ENCODE data around the gene RAP1A.
A peak's percentile ranks its signal among the peaks of the same experiment; 100 is the strongest.

The RAP1A gene

GRCh38 chr1:111656086-111657017 is 36.8 kb downstream of the RAP1A start:
- Histone ChIP-seq H3K36me3 (ENCODE audit: control insufficient read depth, low read length) (peaks cover 18% of the 10 kb centered on the region; the same call in 1 of the 2 replicates), H3F3A (ENCODE audit: control insufficient read depth, insufficient read depth) (peaks cover 11% of the 10 kb centered on the region; the same call in 1 of the 2 replicates), H3K9me2 (replicated peaks; ENCODE audit: control insufficient read depth, low read length) (no peaks in the 10 kb centered on the region), H3K79me2 (ENCODE audit: control insufficient read depth, low read length) (peaks cover 95% of the 10 kb centered on the region), H3K27me3 (ENCODE audit: control insufficient read depth, low read length) (no peaks in the 10 kb centered on the region), H3K4me1 (ENCODE audit: control insufficient read depth, low read length) (peaks cover 3% of the 10 kb centered on the region; the same call in 1 of the 2 replicates), H3K9me3 (ENCODE audit: control insufficient read depth, insufficient read depth, low read length) (no peaks in the 10 kb centered on the region), H3K27ac (ENCODE audit: low read depth, low read length) (no peak overlapping the region), H3K4me2 (ENCODE audit: low read length) (no peak overlapping the region), H4K20me1 (ENCODE audit: control insufficient read depth, insufficient read depth, low read depth, low read length) (peaks cover 13% of the 10 kb centered on the region; the same call in 1 of the 2 replicates), H3K4me3 (ENCODE audit: low read length) (no peak overlapping the region)
- no peak for TF ChIP-seq EZH2phosphoT487 (IDR thresholded peaks at IDR 0.05; ENCODE audit: borderline replicate concordance, low read length)
- TF ChIP-seq CTCF (IDR thresholded peaks at IDR 0.05; ENCODE audit: low read depth, low read length, poor library complexity, severe bottlenecking), result peak; percentile 59

GRCh38 chr1:111658622-111659021 is 39.0 kb downstream of the RAP1A start:
- no peak overlapping the region for H3K4me2 ChIP-seq (ENCODE audit: low read length)
- H3F3A ChIP-seq (ENCODE audit: control insufficient read depth, insufficient read depth), result peaks cover 11% of the 10 kb centered on the region
- H3K79me2 ChIP-seq (ENCODE audit: control insufficient read depth, low read length), result peaks cover 96% of the 10 kb centered on the region
- peaks cover 9% of the 10 kb centered on the region; the same call in 1 of the 2 replicates for H4K20me1 ChIP-seq (ENCODE audit: control insufficient read depth, insufficient read depth, low read depth, low read length)
- no peak overlapping the region for H3K27ac ChIP-seq (ENCODE audit: low read depth, low read length)
- peaks cover 3% of the 10 kb centered on the region; the same call in 1 of the 2 replicates for H3K4me1 ChIP-seq (ENCODE audit: control insufficient read depth, low read length)
- no peaks in the 10 kb centered on the region for H3K9me3 ChIP-seq (ENCODE audit: control insufficient read depth, insufficient read depth, low read length)
- TF ChIP-seq EZH2phosphoT487 (IDR thresholded peaks at IDR 0.05; ENCODE audit: borderline replicate concordance, low read length), result no peak
- no peak for TF ChIP-seq CTCF (IDR thresholded peaks at IDR 0.05; ENCODE audit: low read depth, low read length, poor library complexity, severe bottlenecking)
- H3K4me3 ChIP-seq (ENCODE audit: low read length), result no peak overlapping the region
- no peaks in the 10 kb centered on the region for H3K9me2 ChIP-seq (replicated peaks; ENCODE audit: control insufficient read depth, low read length)
- peaks cover 21% of the 10 kb centered on the region for H3K36me3 ChIP-seq (ENCODE audit: control insufficient read depth, low read length)
- H3K27me3 ChIP-seq (ENCODE audit: control insufficient read depth, low read length), result no peaks in the 10 kb centered on the region

- no peak for TF ChIP-seq CTCF (IDR thresholded peaks at IDR 0.05; ENCODE audit: low read depth, low read length, poor library complexity, severe bottlenecking)
- TF ChIP-seq EZH2phosphoT487 (IDR thresholded peaks at IDR 0.05; ENCODE audit: borderline replicate concordance, low read length), result no peak
- H3F3A ChIP-seq (ENCODE audit: control insufficient read depth, insufficient read depth), result peaks cover 6% of the 10 kb centered on the region
- H3K79me2 ChIP-seq (ENCODE audit: control insufficient read depth, low read length), result peaks cover 97% of the 10 kb centered on the region
- peaks cover 9% of the 10 kb centered on the region; the same call in 1 of the 2 replicates for H4K20me1 ChIP-seq (ENCODE audit: control insufficient read depth, insufficient read depth, low read depth, low read length)
- H3K4me1 ChIP-seq (ENCODE audit: control insufficient read depth, low read length), result peaks cover 10% of the 10 kb centered on the region
- H3K9me3 ChIP-seq (ENCODE audit: control insufficient read depth, insufficient read depth, low read length), result no peaks in the 10 kb centered on the region
- H3K4me2 ChIP-seq (ENCODE audit: low read length), result no peak overlapping the region
- H3K27ac ChIP-seq (ENCODE audit: low read depth, low read length), result no peak overlapping the region
- H3K27me3 ChIP-seq (ENCODE audit: control insufficient read depth, low read length), result no peaks in the 10 kb centered on the region
- no peak overlapping the region for H3K4me3 ChIP-seq (ENCODE audit: low read length)
- no peaks in the 10 kb centered on the region for H3K9me2 ChIP-seq (replicated peaks; ENCODE audit: control insufficient read depth, low read length)
- H3K36me3 ChIP-seq (ENCODE audit: control insufficient read depth, low read length), result peaks cover 28% of the 10 kb centered on the region
Observed at GRCh38 chr1:111660204-111661150, 40.9 kb downstream of the RAP1A start.

Measured in DOHH2 (cell line).